Parathyroid adenoma (tissue), 2 donors: ENCODE data around the gene PRADC1.

Source experiments
- H2AFZ ChIP-seq: fragments of 300-600 bp; sonication (generic); one replicate; pipeline ENCODE4 v1.7.0; 2017; ENCODE audit warnings: antibody characterized with exemption, mild to moderate bottlenecking
- H3K27ac ChIP-seq: fragments of 300-600 bp; sonication (generic); one replicate; pipeline ENCODE4 v1.7.0; 2017
- H3K27me3 ChIP-seq: fragments of 300-600 bp; sonication (generic); one replicate; pipeline ENCODE4 v1.7.0; 2017; ENCODE audit warnings: low read length; ENCODE audit not compliant: control insufficient read depth, insufficient read depth
- H3K36me3 ChIP-seq: fragments of 300-600 bp; sonication (generic); one replicate; pipeline ENCODE4 v1.7.0; 2017; ENCODE audit warnings: low read length; ENCODE audit not compliant: control insufficient read depth, insufficient read depth
- H3K4me1 ChIP-seq: fragments of 300-600 bp; sonication (generic); one replicate; pipeline ENCODE4 v1.7.0; 2017; ENCODE audit warnings: control low read depth
- H3K4me2 ChIP-seq: fragments of 300-600 bp; sonication (generic); one replicate; pipeline ENCODE4 v1.7.0; 2017; ENCODE audit warnings: low read length
- H3K4me3 ChIP-seq: fragments of 300-600 bp; sonication (generic); one replicate; pipeline ENCODE4 v1.7.0; 2017; ENCODE audit warnings: low read depth, low read length
- H3K79me2 ChIP-seq: fragments of 300-600 bp; sonication (generic); one replicate; pipeline ENCODE4 v1.7.0; 2017; ENCODE audit warnings: control low read depth
- H3K9ac ChIP-seq: fragments of 300-600 bp; sonication (generic); one replicate; pipeline ENCODE4 v1.7.0; 2017; ENCODE audit warnings: mild to moderate bottlenecking
- H3K9me3 ChIP-seq: fragments of 300-600 bp; sonication (generic); one replicate; pipeline ENCODE4 v1.7.0; 2017; ENCODE audit warnings: low read length; ENCODE audit not compliant: control insufficient read depth
- CTCF ChIP-seq: fragments of 300-600 bp; sonication (generic); IDR thresholded peaks from one replicate; pipeline ENCODE4 v1.7.0; 2017; ENCODE audit warnings: antibody characterized with exemption, mild to moderate bottlenecking
- donor health status: primary hyperparathyroidism.

PRADC1 gene

DNA sequence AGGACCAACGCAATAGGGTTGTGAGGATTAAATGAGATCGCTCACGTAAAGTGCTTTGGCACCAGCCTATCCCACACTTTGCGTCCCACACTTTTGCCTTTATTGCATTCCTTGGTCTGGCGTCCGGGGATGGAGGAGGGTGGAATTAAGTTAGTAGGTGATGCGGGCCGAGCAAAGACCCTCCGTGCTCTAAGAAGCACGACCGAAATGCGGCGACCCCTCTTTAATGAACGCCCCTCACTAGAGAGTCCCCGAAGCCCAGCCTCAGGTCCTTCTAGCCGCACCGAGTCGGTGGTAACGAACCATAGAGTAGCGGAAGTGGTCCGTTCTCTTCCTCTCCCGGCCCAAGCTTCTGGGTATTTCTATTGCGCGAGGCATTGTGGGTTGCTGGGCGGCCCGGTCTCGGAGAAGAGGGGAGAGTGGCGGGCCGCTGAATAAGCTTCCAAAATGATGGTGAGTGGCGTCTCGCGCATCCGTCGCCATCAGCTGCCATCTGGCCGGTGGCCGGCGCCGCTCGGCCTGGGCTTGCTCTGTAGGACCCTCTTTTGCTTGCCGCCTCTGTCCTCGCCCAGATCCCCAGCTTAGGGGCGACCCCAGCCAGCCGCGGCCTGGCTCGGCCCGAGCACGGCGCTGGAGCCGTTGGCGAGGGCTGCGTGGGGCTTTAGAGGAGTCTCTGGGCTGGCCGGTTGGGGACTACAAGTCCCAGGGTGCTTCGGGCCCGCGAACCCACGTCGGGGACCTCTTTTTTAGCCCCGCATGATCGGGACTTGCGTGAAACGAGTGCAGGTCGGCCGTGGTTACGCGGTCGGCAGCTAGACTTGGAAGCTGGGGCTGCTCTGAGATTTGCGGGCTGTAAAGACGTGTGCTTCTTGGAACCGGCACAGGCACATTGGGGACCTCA, 1.1 kb upstream of the PRADC1 start, which contains the start of gene CCT7:
Gene CCT7, plus strand, starts transcription at position 377 of the 901 bp plus-strand sequence. Its CDS starts 71 bp downstream, at position 448.
- Histone ChIP-seq H3K4me2 (peak within 1 kb of the TSS; percentile 99), H3K36me3 (no peaks in the 10 kb centered on the region), H3K9ac (peak within 1 kb of the TSS; percentile 88), H3K4me1 (peaks cover 7% of the 10 kb centered on the region), H3K27me3 (no peaks in the 10 kb centered on the region), H3K4me3 (peak within 1 kb of the TSS; percentile 71), H2AFZ (peak within 1 kb of the TSS; percentile 98), H3K9me3 (no peaks in the 10 kb centered on the region), H3K27ac (peak within 1 kb of the TSS; percentile 95), H3K79me2 (peaks cover 16% of the 10 kb centered on the region)
- no peak for TF ChIP-seq CTCF

DNA sequence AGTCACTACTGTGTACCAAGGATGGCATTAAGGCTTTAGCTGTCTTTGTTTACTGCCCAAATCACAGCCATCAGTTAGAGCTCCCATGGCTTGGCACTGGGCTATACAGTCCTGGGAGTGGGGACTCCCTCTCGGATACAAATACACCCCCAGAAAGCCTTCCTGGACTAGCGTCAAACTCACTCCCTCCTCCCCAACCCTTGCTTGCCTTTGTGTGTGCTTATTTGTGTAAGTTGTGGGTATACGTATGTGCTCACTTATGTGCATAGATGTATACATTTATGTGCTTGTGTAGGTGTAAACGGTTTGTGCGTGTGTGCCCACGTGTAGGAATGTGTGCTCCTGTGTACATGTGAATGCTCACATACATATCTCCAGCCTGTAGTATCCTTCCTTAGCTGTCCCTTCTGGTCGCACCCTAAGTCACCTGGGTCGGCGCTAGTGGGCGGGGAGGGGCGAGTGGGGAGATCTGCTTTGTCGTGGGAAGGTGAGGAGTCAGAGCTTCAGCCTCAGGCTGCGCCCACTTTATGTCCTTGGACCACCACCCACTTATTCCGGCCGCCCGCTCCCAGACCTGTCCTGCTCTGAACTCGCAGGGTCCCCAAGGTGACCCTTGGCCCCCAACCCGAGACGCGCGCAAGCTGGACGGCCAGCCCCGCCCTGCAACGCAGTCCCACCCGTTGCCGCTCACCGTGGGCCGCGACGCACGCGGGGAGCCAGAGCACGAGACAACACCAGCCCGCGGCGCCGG, 461 bp downstream of the PRADC1 start:
- peaks cover 7% of the 10 kb centered on the region for H3K4me1 ChIP-seq
- H3K27me3 ChIP-seq, result no peaks in the 10 kb centered on the region

DNA sequence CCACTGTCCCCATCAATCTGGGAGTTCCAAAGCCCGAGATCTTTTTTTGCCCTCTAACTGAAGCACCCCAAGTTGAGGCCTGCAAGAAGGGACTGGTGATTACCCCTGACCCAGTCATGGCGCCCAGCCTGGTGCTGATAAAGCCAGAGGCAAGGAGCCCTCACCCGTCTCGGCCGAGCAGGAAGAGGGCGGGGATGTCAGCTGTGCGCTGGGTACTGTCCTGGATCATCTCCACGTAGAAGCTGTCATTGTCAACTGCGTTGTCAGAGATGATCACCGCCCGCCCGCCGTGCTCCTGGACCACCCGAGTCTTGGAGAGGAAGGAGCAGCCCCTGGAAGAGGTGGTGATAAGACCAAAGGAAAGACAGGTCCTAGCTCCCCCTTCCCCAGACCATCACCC, 4.4 kb downstream of the PRADC1 start:
- Histone ChIP-seq H3K9ac (no peak overlapping the region), H3K4me2 (no peak overlapping the region), H3K4me3 (no peak overlapping the region), H3K36me3 (no peaks in the 10 kb centered on the region), H3K27me3 (no peaks in the 10 kb centered on the region), H3K79me2 (no peaks in the 10 kb centered on the region), H3K4me1 (peaks cover 4% of the 10 kb centered on the region), H3K27ac (no peak overlapping the region), H2AFZ (no peak overlapping the region), H3K9me3 (no peaks in the 10 kb centered on the region)
- TF ChIP-seq CTCF, result no peak

More for the DNA sequence above, 461 bp downstream of the PRADC1 start:
- Histone ChIP-seq H3K36me3 (no peaks in the 10 kb centered on the region), H3K27ac (no peak overlapping the region), H3K4me2 (peak overlapping the region; percentile 87), H3K4me3 (peak overlapping the region; percentile 71), H2AFZ (peak overlapping the region; percentile 91), H3K9ac (peak overlapping the region; percentile 40), H3K9me3 (no peaks in the 10 kb centered on the region), H3K79me2 (peaks cover 12% of the 10 kb centered on the region)
- no peak for TF ChIP-seq CTCF

GRCh38 chr2:73227086-73227485, 6.0 kb downstream of the PRADC1 start:
- no peak overlapping the region for H3K4me2 ChIP-seq
- H3K9me3 ChIP-seq, result no peaks in the 10 kb centered on the region
- H3K4me1 ChIP-seq, result no peaks in the 10 kb centered on the region
- no peaks in the 10 kb centered on the region for H3K27me3 ChIP-seq
- no peak overlapping the region for H3K4me3 ChIP-seq
- H3K9ac ChIP-seq, result no peak overlapping the region
- H2AFZ ChIP-seq, result no peak overlapping the region
- no peaks in the 10 kb centered on the region for H3K36me3 ChIP-seq
- H3K27ac ChIP-seq, result no peak overlapping the region
- TF ChIP-seq CTCF, result no peak
- H3K79me2 ChIP-seq, result no peaks in the 10 kb centered on the region
